Astrocyte (in vitro differentiated cells and primary cell): ENCODE results near the gene KCNQ1OT1. TPM values are rescaled to one million over a fixed set of nuclear protein-coding genes. Genes with fewer than 3 reads are reported as not detected.

Experiments used
- DNase-seq: peaks from one replicate; pipeline ENCODE4 v3.0.0-alpha.2; 2010; ENCODE audit warnings: low read depth
- FAIRE-seq: peaks from 2 replicates; lab custom pipeline; 2011; peaks lifted over from hg19 to GRCh38; lab: Jason Lieb, UNC
- H2AFZ ChIP-seq: 2 replicates; pipeline ENCODE4 v1.6.0; 2012; ENCODE audit warnings: low read depth, low read length, inconsistent platforms
- H3K27ac ChIP-seq: 2 replicates; pipeline ENCODE4 v1.5.1; 2011; ENCODE audit warnings: low read depth, low read length, inconsistent platforms
- H3K27me3 ChIP-seq: 2 replicates; pipeline ENCODE4 v1.6.0; 2011; ENCODE audit warnings: low read length, inconsistent platforms; ENCODE audit not compliant: insufficient read depth
- H3K36me3 ChIP-seq: 2 replicates; pipeline ENCODE4 v1.5.1; 2011; ENCODE audit warnings: low read length, inconsistent platforms; ENCODE audit not compliant: insufficient read depth
- H3K4me1 ChIP-seq: 2 replicates; pipeline ENCODE4 v1.5.1; 2011; ENCODE audit warnings: low read length, inconsistent platforms; ENCODE audit not compliant: insufficient read depth
- H3K4me2 ChIP-seq: 2 replicates; pipeline ENCODE4 v1.6.0; 2012; ENCODE audit warnings: low read length, inconsistent platforms
- H3K4me3 ChIP-seq: 2 replicates; pipeline ENCODE4 v1.5.1; 2011; ENCODE audit warnings: low read depth, mild to moderate bottlenecking, low read length, inconsistent platforms; ENCODE audit not compliant: insufficient read depth
- H3K79me2 ChIP-seq: 2 replicates; pipeline ENCODE4 v1.6.0; 2012; ENCODE audit warnings: mild to moderate bottlenecking, low read length, inconsistent platforms; ENCODE audit not compliant: insufficient read depth
- H3K9ac ChIP-seq: 2 replicates; pipeline ENCODE4 v1.6.0; 2012; ENCODE audit warnings: mild to moderate bottlenecking, low read length, inconsistent platforms
- H3K9me3 ChIP-seq: 2 replicates; pipeline ENCODE4 v1.5.1; 2012; ENCODE audit warnings: low read depth, mild to moderate bottlenecking, low read length, inconsistent platforms; ENCODE audit not compliant: insufficient read depth
- H4K20me1 ChIP-seq: 2 replicates; pipeline ENCODE4 v1.6.0; 2012; ENCODE audit warnings: low read length, inconsistent platforms; ENCODE audit not compliant: insufficient read depth
- H3K27ac Mint-ChIP-seq: one replicate; pipeline ENCODE4 v1.8.0; 2021; ENCODE audit warnings: mild to moderate bottlenecking, mixed read lengths; ENCODE audit not compliant: unreplicated experiment
- H3K27me3 Mint-ChIP-seq: one replicate; pipeline ENCODE4 v1.8.0; 2021; ENCODE audit warnings: low read depth, mixed read lengths; ENCODE audit not compliant: unreplicated experiment
- H3K36me3 Mint-ChIP-seq: one replicate; pipeline ENCODE4 v1.8.0; 2021; ENCODE audit warnings: low read depth, mixed read lengths; ENCODE audit not compliant: unreplicated experiment
- H3K4me1 Mint-ChIP-seq: one replicate; pipeline ENCODE4 v1.8.0; 2021; ENCODE audit warnings: low read depth, mixed read lengths; ENCODE audit not compliant: unreplicated experiment
- H3K4me3 Mint-ChIP-seq: one replicate; pipeline ENCODE4 v1.8.0; 2021; ENCODE audit warnings: mild to moderate bottlenecking, moderate library complexity, mixed read lengths; ENCODE audit not compliant: unreplicated experiment
- H3K9me3 Mint-ChIP-seq: one replicate; pipeline ENCODE4 v1.8.0; 2021; ENCODE audit warnings: mild to moderate bottlenecking, mixed read lengths; ENCODE audit not compliant: unreplicated experiment
- CTCF ChIP-seq: IDR thresholded peaks from 2 replicates; pipeline ENCODE4 v1.5.1; 2011; ENCODE audit warnings: low read depth, mild to moderate bottlenecking, inconsistent platforms, low read length, moderate library complexity; ENCODE audit not compliant: insufficient read depth
- EZH2 ChIP-seq: IDR thresholded peaks from 2 replicates; pipeline ENCODE4 v1.6.1; 2012; ENCODE audit warnings: mild to moderate bottlenecking, low read length, inconsistent platforms; ENCODE audit not compliant: insufficient read depth
- total RNA-seq: library from RNA; stranded (reverse); gene quantifications from 2 replicates; pipeline ENCODE4 v1.2.1, GENCODE V29; 2021

Gene KCNQ1OT1
- total RNA-seq, 1 donor from 2014 or later, result 2.5 TPM

GRCh38 chr11:2731130-2732125, 31.6 kb upstream of the KCNQ1OT1 start:
- H3K79me2 ChIP-seq, result no peaks in the 10 kb centered on the region
- H3K27me3 ChIP-seq, result peaks cover 6% of the 10 kb centered on the region
- H4K20me1 ChIP-seq, result no peaks in the 10 kb centered on the region
- TF ChIP-seq CTCF (no peak), EZH2 (no peak)
- peaks cover 37% of the 10 kb centered on the region for H3K27me3 Mint-ChIP-seq
- H3K27ac Mint-ChIP-seq, result peak overlapping the region; percentile 81
- H3K9me3 Mint-ChIP-seq, result no peaks in the 10 kb centered on the region
- H3K9ac ChIP-seq, result no peak overlapping the region
- H3K36me3 ChIP-seq, result no peaks in the 10 kb centered on the region
- peaks cover 9% of the 10 kb centered on the region for H3K4me1 Mint-ChIP-seq
- no peak overlapping the region for H3K4me2 ChIP-seq
- H3K36me3 Mint-ChIP-seq, result no peaks in the 10 kb centered on the region
- FAIRE-seq (no peak), DNase-seq (no peak)
- peaks cover 4% of the 10 kb centered on the region for H3K4me1 ChIP-seq
- no peak overlapping the region for H3K4me3 Mint-ChIP-seq
- H3K27ac ChIP-seq, result no peak overlapping the region
- H3K9me3 ChIP-seq, result peaks cover 9% of the 10 kb centered on the region
- H3K4me3 ChIP-seq, result no peak overlapping the region
- no peak overlapping the region for H2AFZ ChIP-seq

GRCh38 chr11:2730272-2731129, 30.7 kb upstream of the KCNQ1OT1 start:
- peaks cover 6% of the 10 kb centered on the region for H3K27me3 ChIP-seq
- no peak overlapping the region for H3K4me3 Mint-ChIP-seq
- no peak for FAIRE-seq

More at GRCh38 chr11:2730272-2731129, 30.7 kb upstream of the KCNQ1OT1 start:
- Mint-ChIP-seq H3K4me1 (peaks cover 9% of the 10 kb centered on the region), H3K9me3 (no peaks in the 10 kb centered on the region), H3K36me3 (peaks cover under 1% of the 10 kb centered on the region), H3K27ac (no peak overlapping the region), H3K27me3 (peaks cover 42% of the 10 kb centered on the region)
- Histone ChIP-seq H3K9ac (no peak overlapping the region), H3K36me3 (no peaks in the 10 kb centered on the region), H3K79me2 (no peaks in the 10 kb centered on the region), H4K20me1 (no peaks in the 10 kb centered on the region), H3K4me3 (no peak overlapping the region), H3K27ac (no peak overlapping the region), H2AFZ (no peak overlapping the region), H3K4me1 (peaks cover 7% of the 10 kb centered on the region), H3K4me2 (no peak overlapping the region), H3K9me3 (peaks cover 9% of the 10 kb centered on the region)
- TF ChIP-seq EZH2 (no peak), CTCF (no peak)
- DNase-seq, result no peak
